ENCODE results near the gene PML.

The PML gene

GRCh38 chr15:73993211-73993994 is 1.1 kb upstream of the PML start:
- in situ Hi-C loops (cut with HindIII; ENCODE audit: low pct_ligation_motif_present, low pct_unique_long_range_greater_than_20kb, low sequenced_read_pairs): no loop called here
- DNase-seq: no peak

DNA sequence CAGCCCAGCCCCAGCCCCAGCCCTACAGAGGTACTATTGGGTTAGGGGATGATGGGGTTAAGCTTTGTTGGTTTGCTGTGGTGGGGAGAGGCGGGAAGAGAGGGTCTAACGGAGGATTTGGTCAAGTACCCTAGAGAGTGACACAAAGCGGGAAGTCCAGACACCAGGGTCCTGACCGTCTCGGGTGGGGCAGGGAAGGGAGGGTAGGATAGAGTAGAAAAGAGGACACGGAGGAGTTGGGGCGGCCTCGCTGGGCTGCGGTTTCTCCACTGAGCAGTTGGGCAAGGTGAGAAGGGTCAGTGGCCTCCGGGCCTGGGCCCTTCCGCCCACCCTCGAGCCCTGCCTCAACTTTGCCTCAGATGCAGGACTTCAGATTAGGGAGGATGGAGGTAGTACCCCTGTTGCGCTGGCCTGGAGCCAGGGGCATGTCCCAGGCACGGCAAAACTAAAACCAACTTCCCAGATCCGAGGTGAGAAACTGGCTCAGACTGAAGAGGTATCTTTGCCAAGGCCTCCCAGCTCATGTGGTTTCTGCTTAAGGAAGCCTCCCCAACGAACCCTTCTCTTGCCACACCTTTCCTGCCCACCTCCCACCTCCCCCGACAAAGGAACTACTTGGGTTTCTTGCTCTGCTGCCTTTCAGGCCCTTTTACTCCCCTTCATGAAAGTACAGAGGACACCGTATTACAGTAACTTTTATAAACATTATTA is 551 bp downstream of the PML start:
- no peak for DNase-seq
- in situ Hi-C loops (cut with HindIII; ENCODE audit: low pct_ligation_motif_present, low pct_unique_long_range_greater_than_20kb, low sequenced_read_pairs): no loop called here

- no peak for DNase-seq
- in situ Hi-C loops (cut with HindIII; ENCODE audit: low pct_ligation_motif_present, low pct_unique_long_range_greater_than_20kb, low sequenced_read_pairs): no loop called here
Observed at GRCh38 chr15:73996267-73996666, 1.8 kb downstream of the PML start.

DNA sequence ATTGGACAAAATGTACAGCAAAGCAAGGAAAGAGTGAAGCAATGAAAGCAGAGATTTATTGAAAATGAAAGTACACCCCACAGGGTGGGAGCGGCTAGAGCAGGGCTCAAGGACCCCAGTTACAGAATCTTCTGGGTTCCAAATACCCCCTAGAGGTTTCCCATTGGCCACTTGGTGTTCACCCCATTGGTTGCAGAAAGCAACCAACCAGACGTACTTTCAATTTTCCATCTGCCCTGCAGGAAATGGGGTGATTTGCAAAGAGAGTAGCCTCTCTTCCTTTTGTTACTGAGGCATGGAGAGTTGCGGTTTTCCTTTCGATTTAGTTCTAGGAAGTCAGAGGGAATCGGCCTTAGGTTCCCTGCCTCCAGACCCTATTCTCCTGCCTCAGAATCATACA is 2.4 kb downstream of the PML start:
- peak; percentile 88 for DNase-seq
- in situ Hi-C loops (cut with HindIII; ENCODE audit: low pct_ligation_motif_present, low pct_unique_long_range_greater_than_20kb, low sequenced_read_pairs): no loop called here

DNA sequence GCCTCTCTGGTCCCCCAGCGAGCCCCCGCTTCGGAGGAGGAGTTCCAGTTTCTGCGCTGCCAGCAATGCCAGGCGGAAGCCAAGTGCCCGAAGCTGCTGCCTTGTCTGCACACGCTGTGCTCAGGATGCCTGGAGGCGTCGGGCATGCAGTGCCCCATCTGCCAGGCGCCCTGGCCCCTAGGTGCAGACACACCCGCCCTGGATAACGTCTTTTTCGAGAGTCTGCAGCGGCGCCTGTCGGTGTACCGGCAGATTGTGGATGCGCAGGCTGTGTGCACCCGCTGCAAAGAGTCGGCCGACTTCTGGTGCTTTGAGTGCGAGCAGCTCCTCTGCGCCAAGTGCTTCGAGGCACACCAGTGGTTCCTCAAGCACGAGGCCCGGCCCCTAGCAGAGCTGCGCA is 3.5 kb downstream of the PML start:
- in situ Hi-C loops (cut with HindIII; ENCODE audit: low pct_ligation_motif_present, low pct_unique_long_range_greater_than_20kb, low sequenced_read_pairs): no loop called here
- no peak for DNase-seq

- in situ Hi-C loops (cut with HindIII; ENCODE audit: low pct_ligation_motif_present, low pct_unique_long_range_greater_than_20kb, low sequenced_read_pairs): no loop called here
- DNase-seq: no peak
Observed at GRCh38 chr15:74006774-74007639, 12.5 kb downstream of the PML start.

DNA sequence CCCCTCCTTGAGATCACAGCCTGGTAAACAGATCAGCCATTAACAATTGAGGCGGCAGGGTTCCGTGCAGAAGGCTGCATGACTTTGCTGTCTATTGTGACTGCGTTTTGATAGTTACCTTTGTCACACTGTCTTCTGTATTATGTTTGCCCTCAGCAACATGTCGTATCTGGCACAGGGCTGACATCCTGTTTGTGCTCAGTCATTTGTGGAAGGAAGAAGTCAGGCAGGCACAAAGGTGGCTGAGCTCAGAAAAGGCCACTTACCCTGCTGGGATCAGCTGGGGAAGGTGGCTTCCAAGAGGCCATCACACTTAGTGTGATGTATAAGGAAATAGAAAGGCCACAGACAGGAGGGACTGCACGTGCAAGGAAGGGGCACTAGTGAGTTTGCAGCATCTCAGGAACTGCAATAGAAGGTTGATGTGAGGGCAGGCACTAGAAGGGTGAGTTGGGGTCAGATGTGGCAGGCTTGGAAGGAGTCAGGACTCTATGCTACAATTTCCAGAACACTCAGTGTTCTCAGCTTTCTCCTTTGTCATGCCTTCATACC is 13.4 kb downstream of the PML start:
- DNase-seq: no peak
- in situ Hi-C loops (cut with HindIII; ENCODE audit: low pct_ligation_motif_present, low pct_unique_long_range_greater_than_20kb, low sequenced_read_pairs): no loop called here

DNA sequence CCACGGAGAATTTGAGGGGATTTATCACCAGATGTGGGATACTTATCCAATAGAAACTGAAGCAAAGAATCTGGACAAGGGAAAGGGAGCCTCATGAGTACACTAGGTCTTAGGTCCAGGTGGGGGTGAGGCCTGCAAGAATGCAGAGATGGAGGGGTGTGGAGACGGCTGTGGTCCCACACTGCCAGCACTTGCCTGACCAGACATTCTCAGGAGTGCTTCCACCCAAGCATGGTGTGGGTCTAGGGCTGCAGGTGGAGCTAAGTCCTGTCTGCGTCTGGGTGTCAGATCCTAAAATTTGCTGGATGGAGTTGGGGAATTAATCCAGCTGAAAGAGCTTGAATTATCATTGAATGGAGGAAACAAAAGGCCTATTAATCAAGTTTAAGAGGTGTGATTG is 14.4 kb downstream of the PML start:
- in situ Hi-C loops (cut with HindIII; ENCODE audit: low pct_ligation_motif_present, low pct_unique_long_range_greater_than_20kb, low sequenced_read_pairs): no loop called here
- DNase-seq: no peak

DNA sequence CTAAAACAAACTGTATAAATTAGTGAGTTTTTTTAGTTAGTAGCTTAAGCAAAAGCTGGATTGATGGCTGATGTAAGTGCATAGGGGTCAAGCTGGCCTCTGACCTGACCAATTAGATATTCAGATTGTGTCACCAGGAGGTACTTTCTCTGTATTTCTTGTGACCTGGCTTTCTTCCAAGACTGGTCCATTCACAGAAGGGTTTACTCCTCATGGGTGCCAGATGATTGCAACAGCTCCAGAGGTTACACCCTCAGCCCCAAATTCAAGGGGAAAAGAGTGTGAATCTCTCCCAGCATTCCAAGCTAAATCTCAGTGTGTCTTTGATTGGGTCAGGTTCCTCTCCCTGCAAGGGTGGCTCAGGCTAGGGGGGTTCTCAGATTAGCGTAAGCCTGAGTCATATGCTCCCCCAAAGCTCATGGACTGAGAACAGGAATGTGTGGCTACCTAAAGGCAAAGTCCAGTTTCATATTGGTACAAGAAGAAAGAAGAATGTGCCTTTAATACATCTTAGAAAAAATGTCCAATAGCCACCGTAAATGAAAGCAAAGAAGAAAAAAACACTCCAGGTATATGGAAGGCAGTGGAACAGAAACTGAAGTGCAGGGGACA is 16.5 kb downstream of the PML start:
- no peak for DNase-seq
- in situ Hi-C loops (cut with HindIII; ENCODE audit: low pct_ligation_motif_present, low pct_unique_long_range_greater_than_20kb, low sequenced_read_pairs): no loop called here

GRCh38 chr15:74011610-74012009 is 17.1 kb downstream of the PML start:
- DNase-seq: no peak
- in situ Hi-C loops (cut with HindIII; ENCODE audit: low pct_ligation_motif_present, low pct_unique_long_range_greater_than_20kb, low sequenced_read_pairs): no loop called here

- no peak for DNase-seq
- in situ Hi-C loops (cut with HindIII; ENCODE audit: low pct_ligation_motif_present, low pct_unique_long_range_greater_than_20kb, low sequenced_read_pairs): no loop called here
Observed at GRCh38 chr15:74013374-74013894, 18.9 kb downstream of the PML start.

GRCh38 chr15:74019734-74020133 is 25.2 kb downstream of the PML start:
- in situ Hi-C loops (cut with HindIII; ENCODE audit: low pct_ligation_motif_present, low pct_unique_long_range_greater_than_20kb, low sequenced_read_pairs): no loop called here
- DNase-seq: no peak

GRCh38 chr15:74022706-74023470 is 28.4 kb downstream of the PML start:
- no peak for DNase-seq
- in situ Hi-C loops (cut with HindIII; ENCODE audit: low pct_ligation_motif_present, low pct_unique_long_range_greater_than_20kb, low sequenced_read_pairs): no loop called here

DNA sequence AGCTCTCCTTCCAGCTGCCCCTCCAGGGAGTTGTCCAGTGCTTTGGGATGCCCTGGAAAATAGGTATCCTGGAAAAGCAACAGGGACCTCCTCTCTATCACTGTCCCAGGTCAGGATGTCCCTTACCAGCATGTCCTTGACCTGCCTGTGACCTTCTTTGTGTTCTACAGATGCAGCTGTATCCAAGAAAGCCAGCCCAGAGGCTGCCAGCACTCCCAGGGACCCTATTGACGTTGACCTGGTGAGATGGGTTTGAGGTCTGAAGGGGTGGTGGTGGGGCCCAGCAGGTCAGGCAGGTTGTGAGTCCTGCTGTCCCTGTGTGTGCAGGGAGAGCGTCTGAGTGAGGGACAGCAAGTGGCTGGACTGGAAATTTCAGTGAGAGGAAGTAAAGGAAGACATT is 30.2 kb downstream of the PML start:
- in situ Hi-C loops (cut with HindIII; ENCODE audit: low pct_ligation_motif_present, low pct_unique_long_range_greater_than_20kb, low sequenced_read_pairs): no loop called here

GRCh38 chr15:74025436-74025835 is 30.9 kb downstream of the PML start:
- no peak for DNase-seq
- in situ Hi-C loops (cut with HindIII; ENCODE audit: low pct_ligation_motif_present, low pct_unique_long_range_greater_than_20kb, low sequenced_read_pairs): no loop called here

More for the DNA sequence above, 30.2 kb downstream of the PML start:
- no peak for DNase-seq

GRCh38 chr15:74027688-74028087 is 33.2 kb downstream of the PML start:
- in situ Hi-C loops (cut with HindIII; ENCODE audit: low pct_ligation_motif_present, low pct_unique_long_range_greater_than_20kb, low sequenced_read_pairs): no loop called here
- no peak for DNase-seq

DNA sequence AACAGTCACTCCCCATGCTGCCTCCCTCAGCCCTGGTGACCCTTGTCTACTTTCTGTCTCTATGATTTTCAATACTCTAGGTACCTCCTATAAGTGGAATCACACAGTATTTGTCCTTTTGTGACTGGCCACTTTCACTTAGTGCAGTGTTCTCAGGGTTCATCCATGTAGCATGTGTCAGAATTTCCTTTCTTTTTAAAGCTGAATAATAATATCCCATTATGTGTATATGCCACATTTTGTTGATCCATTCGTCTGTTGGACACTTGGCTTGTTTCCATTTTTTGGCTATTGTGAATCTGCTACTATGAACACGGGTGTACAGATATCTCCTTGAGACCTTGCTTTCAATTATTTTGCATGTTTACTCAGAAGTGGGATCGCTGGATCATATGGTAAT is 34.1 kb downstream of the PML start:
- in situ Hi-C loops (cut with HindIII; ENCODE audit: low pct_ligation_motif_present, low pct_unique_long_range_greater_than_20kb, low sequenced_read_pairs): no loop called here
- DNase-seq: no peak

DNA sequence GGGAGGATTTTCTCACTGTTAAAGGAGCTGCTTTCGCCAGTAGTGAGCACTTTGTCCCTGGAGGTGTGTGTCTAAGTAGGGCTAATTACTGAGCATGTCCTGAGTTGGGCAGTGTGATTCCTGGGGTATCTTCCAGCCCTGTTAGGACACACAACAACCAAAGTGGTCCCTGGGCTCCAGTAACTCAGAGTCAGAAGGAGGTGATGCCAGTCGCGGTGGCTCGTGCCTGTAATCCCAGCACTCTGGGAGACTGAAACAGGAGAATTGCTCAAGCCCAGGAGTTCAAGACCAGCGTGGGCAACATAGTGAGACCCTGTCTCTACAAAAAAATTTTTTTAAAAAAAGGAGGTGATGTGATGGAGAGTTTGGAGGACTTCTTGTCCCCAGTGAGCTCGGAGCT is 37.5 kb downstream of the PML start:
- no peak for DNase-seq
- in situ Hi-C loops (cut with HindIII; ENCODE audit: low pct_ligation_motif_present, low pct_unique_long_range_greater_than_20kb, low sequenced_read_pairs): no loop called here
